HG03469 (cell line): Measurements from ENCODE around the gene CXCL9.
"Not testable (repeated sequence)": the region's sequence is repeated elsewhere in the genome, so short reads cannot be mapped to it uniquely, and the experiment has no call there.

Experiments used
- ATAC-seq: cut with Tn5 transposase; IDR thresholded peaks from one replicate; pipeline ENCODE4 v1.9.1; 2021; ENCODE audit warnings: mild to moderate bottlenecking, moderate library complexity, moderate number of reproducible peaks; ENCODE audit not compliant: unreplicated experiment

Gene CXCL9

DNA sequence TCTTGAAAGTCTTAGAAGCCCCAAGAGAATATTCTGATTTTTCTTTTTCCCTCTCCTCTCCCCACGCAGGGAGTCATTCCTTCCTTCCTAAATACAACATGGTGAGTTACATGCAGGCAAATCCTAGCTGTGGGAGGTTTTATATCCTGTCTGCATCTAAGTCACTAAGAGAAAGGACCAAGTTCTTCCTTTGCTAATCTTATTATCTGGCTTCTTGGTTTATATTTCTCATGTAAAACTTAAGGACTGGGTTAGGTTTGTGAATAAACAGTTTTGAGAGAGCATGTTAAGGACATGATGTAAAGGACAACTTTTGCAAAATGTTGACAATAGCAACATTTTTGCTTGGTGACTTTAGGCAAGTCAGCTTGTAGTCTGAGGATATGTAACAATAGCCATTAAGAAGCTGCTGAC is 5.1 kb upstream of the CXCL9 start:
- ATAC-seq = no peak

DNA sequence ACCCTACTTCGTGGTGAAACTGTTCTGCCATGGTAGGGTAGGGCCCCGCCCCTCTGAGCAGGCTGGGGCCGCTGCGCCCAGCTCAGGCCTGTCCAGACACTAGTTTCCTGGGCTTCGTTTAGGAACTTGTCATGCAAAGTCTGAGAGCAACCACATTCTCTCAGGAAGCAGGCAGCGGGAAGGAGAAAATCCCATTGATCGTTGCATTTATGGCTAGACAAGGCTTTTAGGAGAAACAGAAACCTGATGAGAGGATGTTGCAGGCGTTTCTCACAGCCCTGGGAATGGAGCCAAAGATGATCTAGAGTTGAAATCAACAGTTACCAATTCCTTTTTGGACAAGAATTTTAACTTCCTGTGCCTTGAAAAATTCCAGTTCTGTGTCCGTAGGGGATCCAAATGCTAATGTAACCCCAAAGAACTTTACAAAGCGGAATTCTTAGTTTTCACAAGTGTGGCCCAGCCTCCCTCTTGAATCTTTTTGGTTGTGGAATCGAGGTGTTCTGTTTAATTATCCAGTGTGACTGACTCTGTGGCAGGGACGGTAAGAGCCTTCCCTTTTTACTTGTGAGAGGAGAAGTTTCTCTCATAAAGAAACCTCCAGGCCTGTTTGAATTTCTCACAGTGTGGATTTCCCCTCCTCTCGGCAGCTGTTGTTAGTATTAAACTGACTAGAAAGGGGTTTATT is 4.5 kb upstream of the CXCL9 start:
- ATAC-seq = peak; percentile 56

DNA sequence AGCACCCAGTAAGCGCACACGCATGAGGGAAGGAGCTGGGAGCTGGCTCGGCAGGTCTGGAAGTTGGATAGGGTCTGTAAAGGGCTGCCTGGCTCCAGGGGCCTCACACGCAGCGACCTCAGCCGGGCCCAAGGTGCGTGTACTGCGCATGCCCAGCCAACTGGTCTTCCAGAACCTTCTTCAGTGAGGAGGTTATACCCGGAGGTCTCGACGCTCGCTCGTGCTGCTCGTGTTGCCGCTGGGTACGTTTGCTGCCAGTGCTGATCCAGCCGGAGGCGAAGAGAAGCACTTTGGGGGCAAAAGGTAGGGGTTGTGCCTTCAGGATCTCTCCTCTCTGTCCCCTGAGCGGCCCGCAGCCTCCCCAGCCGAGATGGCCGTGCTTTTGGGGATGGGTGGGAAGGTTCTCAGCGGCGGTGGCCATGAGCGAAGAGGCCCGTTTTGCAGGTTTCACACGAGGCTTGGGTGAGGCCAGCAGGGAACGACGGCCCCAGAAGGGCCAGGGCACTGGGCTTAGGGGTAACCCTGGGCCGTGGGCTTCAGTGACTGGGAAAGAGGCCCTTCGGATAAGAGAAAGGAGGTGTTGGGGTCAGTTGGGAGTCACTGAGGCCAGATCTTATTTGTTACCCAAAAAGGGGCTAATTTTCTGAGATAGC is 3.8 kb upstream of the CXCL9 start:
- no peak for ATAC-seq

DNA sequence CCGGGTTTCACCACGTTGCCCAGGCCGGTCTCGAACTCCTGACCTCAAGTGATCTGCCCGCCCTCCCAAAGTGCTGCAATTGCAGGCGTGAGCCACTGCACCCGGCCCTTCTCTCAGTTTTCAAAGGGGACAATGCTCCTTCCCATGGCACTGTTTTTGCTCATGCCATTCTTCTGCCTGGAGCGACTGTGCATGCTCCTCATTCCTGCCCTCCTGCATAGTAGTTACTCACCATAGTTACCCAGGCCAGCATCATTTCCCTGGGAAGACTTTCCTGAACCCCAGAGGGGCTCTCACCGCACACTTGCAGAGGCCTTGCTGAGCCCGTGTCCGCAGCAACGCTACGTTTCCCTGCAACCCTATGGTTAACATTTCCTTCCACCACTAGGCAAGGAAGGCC is 3.3 kb upstream of the CXCL9 start:
- ATAC-seq = no peak

DNA sequence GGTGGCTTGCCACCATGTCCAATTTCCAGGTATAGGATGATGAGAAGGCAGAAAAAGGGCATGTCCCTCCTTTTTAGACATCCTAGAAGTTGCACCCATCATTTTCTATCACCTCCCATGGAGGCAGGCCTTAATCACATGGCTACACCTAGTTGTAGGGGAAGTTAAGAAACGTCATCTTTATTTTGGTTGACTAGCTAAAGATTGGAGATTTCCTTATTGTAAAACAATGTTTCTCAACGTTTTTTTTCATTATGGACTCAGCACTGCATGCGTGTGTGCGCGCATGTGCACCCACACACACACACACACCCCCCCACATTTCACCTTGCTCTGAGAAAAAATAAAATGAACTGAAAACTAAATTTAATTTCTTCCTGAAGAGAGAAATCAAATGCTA is 2.0 kb upstream of the CXCL9 start:
- no peak for ATAC-seq

DNA sequence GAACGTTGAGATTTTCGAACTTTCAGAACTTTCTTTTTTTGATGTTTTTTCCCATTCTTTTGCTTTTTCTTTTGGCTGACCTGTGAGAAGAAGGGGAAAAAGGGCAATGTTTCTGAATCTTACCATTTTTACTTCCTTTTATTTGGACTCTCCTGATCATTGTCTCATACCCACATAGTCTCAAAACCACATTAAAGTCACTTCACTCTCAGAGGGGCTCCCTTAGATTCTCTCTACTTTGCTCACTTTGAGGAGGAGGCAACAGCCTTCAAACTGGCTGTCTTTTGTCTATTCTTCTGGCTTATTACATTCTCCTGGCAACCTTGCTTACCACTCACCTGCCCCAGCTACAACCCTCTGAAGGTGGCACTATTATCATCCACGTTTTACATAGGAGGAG is 3.7 kb downstream of the CXCL9 start:
- no peak for ATAC-seq

DNA sequence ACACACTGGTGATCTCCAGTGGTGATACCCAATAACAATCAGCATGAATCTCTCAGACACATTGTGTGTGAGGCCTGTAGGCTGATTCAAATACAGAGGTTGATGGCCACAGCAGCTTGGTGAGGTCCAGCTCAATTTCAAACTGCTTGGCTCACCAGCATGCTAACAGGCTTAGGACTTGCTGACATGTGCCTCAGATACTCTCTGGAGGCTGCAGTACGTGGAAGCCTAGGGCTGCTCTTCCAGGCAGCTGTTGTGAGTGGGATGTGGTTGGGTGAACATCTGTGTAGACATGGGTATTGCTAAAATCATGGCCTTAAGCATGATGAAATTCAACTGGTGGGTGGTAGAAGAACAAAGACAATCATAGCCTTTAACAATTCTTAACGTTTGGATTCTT is 4.3 kb downstream of the CXCL9 start:
- ATAC-seq = no peak

DNA sequence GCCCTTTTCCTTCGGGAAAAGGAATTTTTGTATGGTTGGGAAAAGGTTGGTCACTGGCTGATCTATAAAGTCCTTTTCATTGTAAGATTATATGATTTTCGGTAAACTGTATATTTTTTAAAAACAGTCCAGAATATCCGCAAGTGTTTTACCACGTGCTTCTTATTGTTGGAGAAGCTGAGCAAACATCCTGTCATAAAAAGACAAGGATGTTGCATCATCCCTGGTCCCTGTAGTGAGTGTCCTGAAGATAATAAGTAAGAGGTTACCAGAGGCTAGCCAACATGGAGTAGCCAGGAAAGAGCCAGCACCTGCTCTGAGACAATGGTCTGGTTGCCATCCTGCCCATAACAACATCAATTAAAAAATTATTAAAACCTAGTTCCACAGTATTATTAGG is 5.1 kb downstream of the CXCL9 start:
- ATAC-seq = no peak

DNA sequence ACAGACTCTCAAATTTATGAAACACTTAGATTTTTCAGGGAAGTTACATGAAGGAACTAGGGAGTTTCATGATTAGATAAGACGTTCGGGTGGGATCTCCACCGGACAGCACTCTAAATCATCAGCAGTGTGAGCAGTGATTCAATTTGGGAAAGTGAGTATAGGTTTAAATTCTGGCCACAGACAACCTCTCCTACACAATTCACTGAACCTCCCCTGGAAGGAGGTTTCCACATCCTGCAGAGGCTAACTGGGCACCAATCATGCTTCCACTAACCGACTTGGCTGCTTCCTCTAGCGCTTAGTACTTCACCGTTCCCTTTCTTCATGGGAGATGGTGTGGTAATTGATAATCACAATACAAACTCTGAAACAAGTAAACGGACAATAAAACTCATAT is 5.6 kb downstream of the CXCL9 start:
- no peak for ATAC-seq

DNA sequence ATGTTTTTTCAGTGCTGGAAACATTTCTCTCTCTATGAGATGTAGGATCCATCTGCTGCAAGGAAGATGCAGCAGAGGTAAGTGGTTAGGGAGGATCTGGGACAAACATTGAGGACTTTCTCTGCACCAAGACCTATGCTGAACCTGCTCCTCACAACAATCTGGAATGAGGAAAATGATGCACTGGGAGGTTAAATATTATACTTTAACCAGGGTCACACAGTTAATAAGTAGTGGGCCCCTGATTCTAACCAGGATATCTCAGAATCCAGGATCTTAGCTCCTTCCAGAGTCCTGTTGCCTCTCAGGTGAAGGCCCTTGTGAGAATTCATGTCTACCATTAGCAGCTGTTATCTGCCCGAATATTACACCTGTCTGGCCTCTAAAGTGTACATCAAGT is 7.0 kb downstream of the CXCL9 start:
- ATAC-seq = no peak

DNA sequence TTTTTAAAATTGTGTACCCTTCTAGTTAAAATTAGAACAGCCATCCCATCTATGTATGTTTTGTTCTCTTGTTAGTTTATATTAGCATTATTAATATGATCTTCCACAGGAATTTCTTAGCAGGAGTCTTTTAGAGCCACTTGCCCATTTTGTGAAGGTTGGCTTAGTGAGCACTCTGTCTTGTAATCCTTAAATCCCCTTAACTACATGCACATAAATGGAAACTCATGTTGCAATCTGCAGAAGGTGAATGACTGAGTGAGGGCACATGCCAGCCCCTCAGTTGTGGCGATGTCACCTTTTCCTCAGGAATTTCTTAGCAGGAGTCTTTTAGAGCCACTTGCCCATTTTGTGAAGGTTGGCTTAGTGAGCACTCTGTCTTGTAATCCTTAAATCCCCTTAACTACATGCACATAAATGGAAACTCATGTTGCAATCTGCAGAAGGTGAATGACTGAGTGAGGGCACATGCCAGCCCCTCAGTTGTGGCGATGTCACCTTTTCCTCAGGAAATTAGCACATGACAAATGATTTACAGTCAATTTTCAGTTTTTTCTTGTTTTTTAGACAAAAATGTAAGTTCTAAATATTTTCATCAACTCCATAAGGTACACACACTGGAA is 8.7 kb downstream of the CXCL9 start:
- not testable (repeated sequence) for ATAC-seq

DNA sequence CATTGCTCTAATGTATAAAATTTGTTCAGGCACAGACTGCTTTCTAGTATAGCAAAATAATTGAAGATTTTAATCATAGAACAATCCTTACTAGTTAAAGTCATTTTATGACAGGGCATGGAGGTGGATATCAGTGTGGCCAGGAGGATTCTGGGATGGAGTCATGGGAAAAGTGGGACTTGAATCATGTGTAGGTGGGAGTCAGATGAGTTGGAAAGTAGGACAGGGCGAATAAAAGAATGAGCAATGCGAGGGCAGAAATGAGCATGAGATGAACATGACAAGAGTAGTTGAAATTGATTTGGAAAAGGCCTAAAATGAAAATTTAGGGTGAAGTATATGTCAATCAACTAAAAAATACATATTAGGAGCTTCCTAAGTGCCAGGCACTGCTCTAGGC is 9.4 kb downstream of the CXCL9 start:
- no peak for ATAC-seq

DNA sequence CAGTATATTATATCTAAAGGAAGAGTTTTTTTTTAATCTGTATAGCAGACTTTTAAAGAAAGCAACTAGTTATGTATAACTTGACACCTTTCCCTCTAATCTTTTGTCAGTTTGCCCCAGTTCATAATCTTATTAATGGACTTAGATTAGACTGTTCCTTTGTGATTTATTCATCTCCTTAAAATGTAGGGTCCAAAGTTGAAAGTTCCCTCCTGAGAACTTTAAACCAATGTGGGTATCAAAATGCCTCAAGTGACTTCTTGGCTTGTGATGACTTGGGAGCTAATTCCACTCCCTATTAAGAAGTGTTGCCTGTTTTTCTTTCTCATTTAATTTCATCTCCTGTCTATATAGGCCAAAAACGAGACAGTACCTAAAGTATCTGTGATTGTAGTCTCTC is 10.2 kb downstream of the CXCL9 start:
- no peak for ATAC-seq

DNA sequence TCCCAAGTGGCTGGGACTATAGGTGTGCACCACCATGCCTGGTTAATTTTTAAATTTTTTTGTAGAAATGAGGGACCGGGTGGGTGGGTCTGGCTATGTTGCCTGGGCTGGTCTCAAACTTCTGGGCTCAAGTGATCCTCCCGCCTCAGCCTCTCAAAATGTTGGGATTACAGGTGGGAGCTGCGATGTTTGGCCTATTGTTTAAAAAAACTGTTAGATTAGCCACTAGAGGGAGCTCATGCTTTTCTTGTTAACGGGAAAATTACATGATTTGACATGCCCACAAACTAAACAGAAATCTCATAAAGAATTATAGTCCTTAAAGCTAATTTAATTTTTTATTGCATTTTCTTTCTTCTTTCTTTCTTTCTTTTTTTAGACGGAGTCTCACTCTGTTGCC is 11.6 kb downstream of the CXCL9 start:
- ATAC-seq = no peak

DNA sequence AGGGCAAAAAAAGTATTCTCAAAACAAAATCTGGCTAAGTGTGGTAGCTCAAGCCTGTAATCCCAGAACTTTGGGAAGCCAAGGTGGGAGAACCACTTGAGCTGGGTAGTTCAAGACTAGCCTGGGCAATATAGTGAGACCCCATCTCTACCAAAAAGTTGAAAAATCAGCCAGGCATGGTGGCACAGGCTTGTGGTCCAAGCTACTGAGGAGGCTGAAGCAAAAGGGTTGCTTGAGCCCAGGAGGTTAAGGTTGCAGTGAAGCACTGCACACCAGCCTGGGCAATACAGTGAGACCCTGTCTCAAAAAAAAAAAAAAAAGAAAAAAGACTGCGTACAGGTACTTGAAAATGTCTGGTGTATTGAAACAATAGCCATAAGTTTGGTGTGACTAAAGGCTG is 14.8 kb downstream of the CXCL9 start:
- ATAC-seq = no peak

DNA sequence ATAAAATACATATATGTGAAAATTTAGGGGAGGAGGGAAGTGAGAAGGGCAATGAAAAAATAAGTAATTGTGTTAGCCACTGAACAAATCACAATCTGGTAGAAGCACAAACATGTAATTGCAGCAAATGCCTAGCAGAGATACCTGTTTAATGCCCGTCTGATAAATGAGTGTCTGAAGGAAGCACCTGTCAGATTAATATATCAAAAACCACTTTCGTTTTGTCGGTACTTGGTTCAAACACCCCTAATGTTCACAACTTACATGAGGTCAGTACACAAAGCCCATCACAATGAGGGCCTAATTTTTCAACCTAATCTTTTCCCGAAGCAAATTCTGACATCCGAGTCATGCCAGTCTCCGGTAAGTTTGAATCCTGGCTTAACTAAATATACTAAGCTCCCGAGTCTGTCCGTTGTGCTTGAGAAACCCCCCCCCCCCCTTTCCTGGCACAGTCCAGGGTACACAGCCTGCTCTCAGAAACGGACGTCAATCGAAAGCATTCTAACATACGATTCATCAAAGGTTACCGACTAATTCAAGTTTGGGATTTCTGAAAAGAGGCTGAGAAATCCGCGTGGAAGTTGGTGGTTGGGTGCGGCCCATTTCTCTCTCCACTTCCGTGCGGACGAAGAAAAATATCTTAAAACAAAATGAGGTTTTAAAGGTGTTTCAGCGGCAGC is 17.3 kb downstream of the CXCL9 start:
- no peak for ATAC-seq

DNA sequence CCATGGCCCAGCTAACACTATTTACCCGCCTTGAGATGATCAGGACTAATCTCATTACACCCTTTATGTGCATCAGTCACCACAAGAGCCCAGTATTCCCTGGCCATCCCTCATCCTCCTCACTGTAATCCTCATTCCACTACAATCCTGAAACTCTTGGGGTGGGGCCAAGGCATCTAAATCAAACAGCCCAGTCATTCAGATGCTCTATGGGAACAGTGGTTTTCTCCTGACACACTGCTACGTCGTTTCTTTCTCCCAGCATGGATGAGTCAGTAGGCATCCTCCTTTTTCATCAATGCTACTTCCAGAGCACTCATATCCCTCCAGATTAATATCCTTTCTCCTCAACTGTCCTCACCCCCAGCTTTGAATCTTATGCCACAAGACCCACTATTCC is 22.2 kb downstream of the CXCL9 start:
- ATAC-seq = no peak

DNA sequence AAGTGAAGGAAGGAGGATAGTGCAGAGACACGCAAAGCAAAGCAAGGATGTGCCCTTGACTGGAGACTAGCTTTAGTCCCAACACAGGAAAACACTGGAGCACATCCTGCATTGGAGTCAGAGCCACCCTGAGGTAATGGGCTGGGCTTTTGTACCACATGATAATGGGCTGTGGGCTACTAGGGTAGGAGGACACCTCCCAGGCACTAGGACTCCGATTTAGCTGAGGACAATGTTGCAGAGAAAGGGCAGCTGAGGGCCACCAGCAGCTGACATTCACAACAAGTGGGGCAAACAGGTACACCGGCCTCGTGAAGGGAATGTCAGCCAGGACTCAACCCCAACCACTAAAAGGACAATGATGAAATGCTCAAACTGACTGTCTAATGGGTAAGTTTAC is 26.7 kb downstream of the CXCL9 start:
- ATAC-seq = no peak

DNA sequence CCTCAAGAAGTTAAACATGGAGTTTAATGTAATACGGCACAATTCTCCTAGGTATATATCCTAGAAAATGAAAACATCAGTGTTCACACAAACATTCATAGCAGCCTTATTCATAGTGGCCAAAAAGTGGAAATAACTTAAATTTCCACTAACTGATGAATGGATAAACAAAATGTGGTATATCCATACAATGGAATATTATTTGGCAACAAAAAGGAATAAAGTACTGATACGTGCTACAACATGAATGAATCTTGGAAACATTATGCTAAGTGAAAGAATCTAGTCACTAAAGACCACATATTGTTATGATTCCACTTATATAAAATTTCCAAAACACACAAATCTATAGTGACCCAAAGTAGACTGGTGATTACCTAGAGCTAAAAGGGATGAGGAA is 31.1 kb downstream of the CXCL9 start:
- ATAC-seq = no peak

DNA sequence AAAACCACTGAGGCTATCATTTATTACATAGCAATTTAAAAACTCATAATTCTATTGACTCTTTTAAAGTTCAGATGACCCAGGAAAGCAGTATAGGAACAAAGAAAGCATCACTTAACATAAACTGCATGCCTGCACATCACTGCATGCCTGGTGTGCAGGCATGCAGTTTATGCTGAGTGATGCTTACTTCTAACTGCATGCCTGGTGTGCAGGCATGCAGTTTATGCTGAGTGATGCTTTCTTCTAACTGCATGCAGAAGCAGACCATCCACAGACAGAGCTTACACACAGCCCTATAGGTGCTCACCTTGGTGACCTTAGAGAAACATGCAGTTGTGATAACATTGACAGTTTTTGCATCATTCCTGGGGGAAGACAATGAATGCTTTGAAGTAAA is 33.5 kb downstream of the CXCL9 start:
- no peak for ATAC-seq

DNA sequence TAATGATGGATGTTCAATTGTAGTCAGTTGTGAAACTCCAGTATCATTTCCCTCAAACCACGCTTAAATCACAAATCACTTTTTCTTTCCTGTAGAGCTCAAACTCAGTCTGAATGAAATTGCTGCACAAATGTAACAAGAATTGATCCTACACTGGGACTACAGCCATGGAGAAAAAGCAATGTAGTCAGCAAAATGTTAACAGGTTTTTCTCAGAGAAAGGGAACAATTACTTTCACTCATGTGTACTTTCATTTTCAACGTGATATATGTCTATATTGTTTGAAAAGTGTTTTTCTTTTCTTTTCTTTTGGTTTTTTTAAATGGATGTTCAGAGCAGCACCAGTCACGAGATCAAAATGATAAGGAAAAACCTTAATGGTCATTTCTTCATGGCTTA is 39.2 kb downstream of the CXCL9 start:
- no peak for ATAC-seq

DNA sequence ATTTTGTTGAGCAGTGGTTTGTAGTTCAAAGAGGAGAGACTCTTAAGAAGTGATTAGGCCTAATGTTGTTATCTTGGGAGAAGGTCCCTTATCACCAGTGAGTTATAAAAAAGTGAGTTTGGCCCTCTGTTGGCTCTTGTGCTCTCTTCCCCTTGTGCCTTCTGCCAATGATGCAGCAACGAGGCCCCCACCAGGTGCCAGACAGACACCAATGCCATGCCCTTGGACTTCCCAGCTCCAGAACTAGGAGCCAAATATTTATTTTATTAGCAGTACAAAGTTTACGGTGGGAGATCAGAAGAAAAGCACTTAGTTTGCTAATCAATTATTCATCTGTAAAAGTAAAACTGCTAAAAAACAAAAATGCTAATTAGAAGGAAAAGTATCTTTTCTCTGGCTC is 43.8 kb downstream of the CXCL9 start:
- no peak for ATAC-seq
